SHP77 treated with DMSO at 0.1 percent for 48 hours (cell line): Measurements from ENCODE around the gene TRPM2.

Experiments
- DNase-seq: peaks from one replicate; lab custom pipeline; 2025; lab: John Stamatoyannopoulos, UW

The TRPM2 gene

GRCh38 chr21:44485254-44485793 is 131.9 kb downstream of the TRPM2 start:
- no peak for DNase-seq

GRCh38 chr21:44485796-44486195 is 132.4 kb downstream of the TRPM2 start:
- no peak for DNase-seq

- DNase-seq: no peak
These were observed 132.9 kb downstream of the TRPM2 start for GRCh38 chr21:44486302-44486701.

- DNase-seq: no peak
These were observed 134.4 kb downstream of the TRPM2 start for GRCh38 chr21:44487831-44488230.

- no peak for DNase-seq
These were observed 136.5 kb downstream of the TRPM2 start for GRCh38 chr21:44489962-44490361.

GRCh38 chr21:44490405-44490804 is 137.0 kb downstream of the TRPM2 start:
- DNase-seq: no peak

GRCh38 chr21:44490816-44491215 is 137.4 kb downstream of the TRPM2 start:
- DNase-seq: no peak
